Kidney (tissue), 14 donors: ENCODE data around the gene HNRNPM. TPM values are rescaled to one million over a fixed set of nuclear protein-coding genes. Genes with fewer than 3 reads are reported as not detected.

Experiments used
- DNase-seq, 5 donors: peaks; one replicate each; pipeline ENCODE4 v3.0.0-alpha.2; 2013 to 2020
- FAIRE-seq: peaks from 2 replicates; lab custom pipeline; 2012; peaks lifted over from hg19 to GRCh38; lab: Jason Lieb, UNC
- H3K27ac ChIP-seq, 2 donors: one replicate each; pipeline ENCODE4 v1.7.0; 2013; ENCODE audit warnings: low read depth in 2 of 2, low read length in 2 of 2, inconsistent platforms in 1 of 2
- H3K27me3 ChIP-seq: one replicate; pipeline ENCODE4 v1.7.1; 2013; ENCODE audit warnings: low read length, inconsistent platforms; ENCODE audit not compliant: control insufficient read depth, insufficient read depth
- H3K36me3 ChIP-seq, 3 donors: one replicate each; pipeline versions ENCODE4 v1.7.0 to v1.7.1; 2013; ENCODE audit warnings: low read length in 3 of 3, control low read depth in 1 of 3, inconsistent platforms in 1 of 3; ENCODE audit not compliant: insufficient read depth in 3 of 3, control insufficient read depth in 2 of 3
- H3K4me1 ChIP-seq, 3 donors: one replicate each; pipeline versions ENCODE4 v1.7.0 to v1.7.1; 2013; ENCODE audit warnings: low read length in 3 of 3, inconsistent platforms in 1 of 3, low read depth in 1 of 3; ENCODE audit not compliant: control insufficient read depth in 2 of 3, insufficient read depth in 2 of 3
- H3K4me3 ChIP-seq, 3 donors: one replicate each; pipeline versions ENCODE4 v1.7.0 to v1.8.1; 2013; ENCODE audit warnings: low read length in 3 of 3, control low read depth in 1 of 3, inconsistent platforms in 1 of 3
- H3K9ac ChIP-seq, 3 donors: one replicate each; pipeline versions ENCODE4 v1.7.0 to v1.7.1; 2013; ENCODE audit warnings: low read length in 3 of 3, control low read depth in 1 of 3, inconsistent platforms in 1 of 3
- H3K9me3 ChIP-seq, 3 donors: one replicate each; pipeline versions ENCODE4 v1.7.0 to v1.7.1; 2013; ENCODE audit warnings: low read length in 3 of 3, control low read depth in 1 of 3, inconsistent platforms in 1 of 3; ENCODE audit not compliant: control insufficient read depth in 2 of 3, insufficient read depth in 1 of 3
- CTCF ChIP-seq: IDR thresholded peaks from 3 replicates; pipeline ENCODE4 v1.5.1; 2012; ENCODE audit warnings: mild to moderate bottlenecking, moderate library complexity, borderline replicate concordance; ENCODE audit not compliant: insufficient read depth; ENCODE audit errors: extremely low read depth
- intact Hi-C: fragments of 100-400 bp; cut with DNase I; formaldehyde crosslinking; loops from one replicate; pipeline ENCODE4 v1.11.1; 2022
- polyA plus RNA-seq: library from polyadenylated mRNA; stranded (reverse); fragments of 350-450 nt; fragmentation: Illumina TruSeq; extraction: RNeasy Lipid Tissue Mini Kit (QIAGEN cat#74804); gene quantifications from one replicate; pipeline ENCODE4 v1.2.3, GENCODE V29; 2014; ENCODE audit warnings: low read depth, low replicate concordance; ENCODE audit not compliant: insufficient read depth
- total RNA-seq: library from RNA; stranded (reverse); fragmentation: NEBNext Ultra II Directional; extraction: Animal tissue kit (Norgen Biotek cat#: 25700); gene quantifications from one replicate; pipeline ENCODE4 v1.2.1, GENCODE V29; 2021
- donor health status: control.
- donor health status: control.
- donor health status: control.
- donor health status: control.
- donor health status: control.
- donor health status: DM: yes; HTN: yes; CAD: no.
- donor health status: Normal renal cell carcinoma (clear cell type).

The HNRNPM gene
- total and polyA plus RNA-seq, 2 donors from 2014 or later, result 103 to 164 TPM

DNA sequence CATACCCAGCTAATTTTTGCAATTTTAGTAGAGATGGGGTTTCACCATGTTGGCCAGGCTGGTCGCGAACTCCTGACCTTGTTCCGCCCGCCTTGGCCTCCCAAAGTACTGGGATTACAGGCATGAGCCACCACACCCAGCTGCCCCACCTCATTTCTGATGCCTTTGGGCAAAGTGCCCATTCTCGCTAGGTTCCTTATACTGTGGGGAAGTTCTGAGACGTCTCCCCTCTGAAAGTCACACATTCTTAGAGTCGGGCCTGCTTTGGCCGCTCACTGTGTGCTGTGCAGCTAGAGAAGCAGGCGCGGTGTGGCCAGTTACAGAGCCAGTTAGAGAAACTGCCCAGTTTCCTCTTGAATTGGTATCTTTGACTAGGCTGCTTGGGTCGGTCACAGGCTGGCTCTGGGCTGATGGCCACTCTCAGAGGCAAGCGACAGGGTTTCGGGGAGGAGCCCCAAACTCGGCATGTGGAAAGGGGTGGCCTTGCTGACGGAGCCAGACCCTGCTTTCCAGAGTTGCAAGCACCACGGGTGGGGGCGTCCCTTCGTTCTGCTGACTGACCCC lies 39.6 kb downstream of the HNRNPM start:
- H3K27me3 ChIP-seq, result no peaks in the 10 kb centered on the region
- peaks cover 11 to 68% (median 47%) of the 10 kb centered on the region in 3 donors for H3K36me3 ChIP-seq
- FAIRE-seq (no peak), DNase-seq (no peak)
- no peak for TF ChIP-seq CTCF
- peaks cover 0 to 11% (median 0%) of the 10 kb centered on the region in 3 donors for H3K4me1 ChIP-seq
- H3K9me3 ChIP-seq, result no peaks in the 10 kb centered on the region
- no peak overlapping the region for H3K27ac ChIP-seq
- no peak overlapping the region for H3K9ac ChIP-seq
- intact Hi-C loops, result no loop called here
- no peak overlapping the region for H3K4me3 ChIP-seq

DNA sequence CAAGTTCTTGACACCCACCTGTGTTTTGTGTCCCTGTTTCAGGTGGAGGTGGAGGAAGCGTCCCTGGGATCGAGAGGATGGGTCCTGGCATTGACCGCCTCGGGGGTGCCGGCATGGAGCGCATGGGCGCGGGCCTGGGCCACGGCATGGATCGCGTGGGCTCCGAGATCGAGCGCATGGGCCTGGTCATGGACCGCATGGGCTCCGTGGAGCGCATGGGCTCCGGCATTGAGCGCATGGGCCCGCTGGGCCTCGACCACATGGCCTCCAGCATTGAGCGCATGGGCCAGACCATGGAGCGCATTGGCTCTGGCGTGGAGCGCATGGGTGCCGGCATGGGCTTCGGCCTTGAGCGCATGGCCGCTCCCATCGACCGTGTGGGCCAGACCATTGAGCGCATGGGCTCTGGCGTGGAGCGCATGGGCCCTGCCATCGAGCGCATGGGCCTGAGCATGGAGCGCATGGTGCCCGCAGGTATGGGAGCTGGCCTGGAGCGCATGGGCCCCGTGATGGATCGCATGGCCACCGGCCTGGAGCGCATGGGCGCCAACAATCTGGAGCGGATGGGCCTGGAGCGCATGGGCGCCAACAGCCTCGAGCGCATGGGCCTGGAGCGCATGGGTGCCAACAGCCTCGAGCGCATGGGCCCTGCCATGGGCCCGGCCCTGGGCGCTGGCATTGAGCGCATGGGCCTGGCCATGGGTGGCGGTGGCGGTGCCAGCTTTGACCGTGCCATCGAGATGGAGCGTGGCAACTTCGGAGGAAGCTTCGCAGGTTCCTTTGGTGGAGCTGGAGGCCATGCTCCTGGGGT lies 41.0 kb downstream of the HNRNPM start:
- no peak overlapping the region for H3K4me3 ChIP-seq
- DNase-seq, result no peak
- no peak overlapping the region for H3K27ac ChIP-seq
- no peak overlapping the region for H3K9ac ChIP-seq
- intact Hi-C loops, result no loop called here
- peaks cover 0 to 9% (median 0%) of the 10 kb centered on the region in 3 donors for H3K4me1 ChIP-seq
- FAIRE-seq, result no peak
- no peak for TF ChIP-seq CTCF
- H3K27me3 ChIP-seq, result no peaks in the 10 kb centered on the region
- H3K9me3 ChIP-seq, result no peaks in the 10 kb centered on the region
- H3K36me3 ChIP-seq, result peaks cover 11 to 65% (median 45%) of the 10 kb centered on the region in 3 donors

DNA sequence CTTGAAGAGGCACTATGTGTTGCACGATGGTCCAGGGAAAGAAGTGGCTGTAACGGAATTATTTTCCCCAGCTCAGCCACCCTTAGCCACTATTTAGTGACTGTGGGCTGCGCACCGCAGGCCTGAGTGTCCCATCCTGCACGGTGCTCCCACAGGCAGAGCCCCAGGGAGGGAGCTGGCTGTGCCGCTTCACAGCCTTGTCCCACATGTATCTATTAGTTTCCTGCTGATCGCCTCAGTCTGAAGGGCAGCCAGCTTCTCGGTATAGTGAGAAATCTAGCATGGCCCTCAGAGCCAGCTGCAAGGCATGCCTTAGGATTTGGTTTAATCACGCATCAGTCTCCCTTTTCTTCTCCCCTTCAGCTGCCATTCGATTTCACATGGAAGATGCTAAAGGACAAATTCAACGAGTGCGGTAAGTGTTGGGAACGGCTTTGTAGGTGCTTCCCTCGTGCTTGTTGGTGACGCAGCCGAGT lies 41.9 kb downstream of the HNRNPM start:
- FAIRE-seq, result no peak
- no peaks in the 10 kb centered on the region for H3K9me3 ChIP-seq
- no peak overlapping the region for H3K27ac ChIP-seq
- no peak for DNase-seq
- intact Hi-C loops, result no loop called here
- no peaks in the 10 kb centered on the region for H3K27me3 ChIP-seq
- no peak overlapping the region for H3K4me3 ChIP-seq
- peaks cover 11 to 61% (median 42%) of the 10 kb centered on the region in 3 donors for H3K36me3 ChIP-seq
- TF ChIP-seq CTCF, result no peak
- H3K9ac ChIP-seq, result no peak overlapping the region
- H3K4me1 ChIP-seq, result peaks cover 0 to under 1% (median 0%) of the 10 kb centered on the region in 3 donors
